22Rv1 (cell line): ENCODE data around the gene C4orf54.

Experiments
- H3K27ac ChIP-seq: fragments of 450-650 bp; 2 replicates; pipeline ENCODE4 v1.5.1; 2017
- ZFX ChIP-seq: fragments of 450-650 bp; IDR thresholded peaks from 2 replicates; pipeline ENCODE4 v1.6.1; 2017; ENCODE audit warnings: antibody characterized with exemption, borderline replicate concordance
- TF ChIP-seq, protein P1 (sequence below): fragments of 450-650 bp; IDR thresholded peaks from 2 replicates; pipeline ENCODE4 v1.5.1; 2017; ENCODE audit warnings: mild to moderate bottlenecking

C4orf54 gene

GRCh38 chr4:99647071-99647470, 10.6 kb downstream of the C4orf54 start:
- TF ChIP-seq ZFX: no peak
- TF ChIP-seq, protein P1, sequence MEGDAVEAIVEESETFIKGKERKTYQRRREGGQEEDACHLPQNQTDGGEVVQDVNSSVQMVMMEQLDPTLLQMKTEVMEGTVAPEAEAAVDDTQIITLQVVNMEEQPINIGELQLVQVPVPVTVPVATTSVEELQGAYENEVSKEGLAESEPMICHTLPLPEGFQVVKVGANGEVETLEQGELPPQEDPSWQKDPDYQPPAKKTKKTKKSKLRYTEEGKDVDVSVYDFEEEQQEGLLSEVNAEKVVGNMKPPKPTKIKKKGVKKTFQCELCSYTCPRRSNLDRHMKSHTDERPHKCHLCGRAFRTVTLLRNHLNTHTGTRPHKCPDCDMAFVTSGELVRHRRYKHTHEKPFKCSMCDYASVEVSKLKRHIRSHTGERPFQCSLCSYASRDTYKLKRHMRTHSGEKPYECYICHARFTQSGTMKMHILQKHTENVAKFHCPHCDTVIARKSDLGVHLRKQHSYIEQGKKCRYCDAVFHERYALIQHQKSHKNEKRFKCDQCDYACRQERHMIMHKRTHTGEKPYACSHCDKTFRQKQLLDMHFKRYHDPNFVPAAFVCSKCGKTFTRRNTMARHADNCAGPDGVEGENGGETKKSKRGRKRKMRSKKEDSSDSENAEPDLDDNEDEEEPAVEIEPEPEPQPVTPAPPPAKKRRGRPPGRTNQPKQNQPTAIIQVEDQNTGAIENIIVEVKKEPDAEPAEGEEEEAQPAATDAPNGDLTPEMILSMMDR: no peak
- H3K27ac ChIP-seq: no peak overlapping the region

- TF ChIP-seq, protein P1: no peak
- TF ChIP-seq ZFX: no peak
Measured at GRCh38 chr4:99645638-99646037, 12.0 kb downstream of the C4orf54 start.

GRCh38 chr4:99645036-99645435, 12.6 kb downstream of the C4orf54 start:
- TF ChIP-seq, protein P1: no peak
- TF ChIP-seq ZFX: no peak
- no peak overlapping the region for H3K27ac ChIP-seq

More at GRCh38 chr4:99645638-99646037, 12.0 kb downstream of the C4orf54 start:
- H3K27ac ChIP-seq: no peak overlapping the region

- H3K27ac ChIP-seq: no peak overlapping the region
Measured at GRCh38 chr4:99644453-99644852, 13.2 kb downstream of the C4orf54 start.

GRCh38 chr4:99642725-99643489, 14.7 kb downstream of the C4orf54 start:
- TF ChIP-seq ZFX: no peak
- TF ChIP-seq, protein P1: no peak

More at GRCh38 chr4:99644453-99644852, 13.2 kb downstream of the C4orf54 start:
- TF ChIP-seq, protein P1: no peak
- no peak for TF ChIP-seq ZFX

GRCh38 chr4:99640676-99641075, 17.0 kb downstream of the C4orf54 start:
- no peak overlapping the region for H3K27ac ChIP-seq
- TF ChIP-seq, protein P1: no peak
- TF ChIP-seq ZFX: no peak

More at GRCh38 chr4:99642725-99643489, 14.7 kb downstream of the C4orf54 start:
- no peak overlapping the region for H3K27ac ChIP-seq

- TF ChIP-seq, protein P1: no peak
- TF ChIP-seq ZFX: no peak
- no peak overlapping the region for H3K27ac ChIP-seq
Measured at GRCh38 chr4:99637174-99637573, 20.5 kb downstream of the C4orf54 start.
